ENCODE measurements around the gene SDR42E1. TPM values are rescaled to one million over a fixed set of nuclear protein-coding genes. Genes with fewer than 3 reads are reported as not detected.

SDR42E1 gene
- total RNA-seq, 1 donor from 2014 or later: 8.7 TPM

GRCh38 chr16:82037666-82038065 lies 26.4 kb upstream of the SDR42E1 start:
- intact Hi-C loops (cut with micrococcal nuclease): no loop called here

- intact Hi-C loops (cut with micrococcal nuclease): no loop called here
Measured at GRCh38 chr16:82037251-82037650, 26.0 kb upstream of the SDR42E1 start.

GRCh38 chr16:82034981-82035612 lies 23.8 kb upstream of the SDR42E1 start, which contains the start of gene HSD17B2:
Gene HSD17B2, plus strand, starts transcription at chr16:82035253. Its CDS starts 172 bp downstream, at chr16:82035425.
- intact Hi-C loops (cut with micrococcal nuclease): no loop called here

GRCh38 chr16:82033683-82034300 lies 22.5 kb upstream of the SDR42E1 start:
- intact Hi-C loops (cut with micrococcal nuclease): no loop called here

GRCh38 chr16:82033006-82033405 lies 21.7 kb upstream of the SDR42E1 start:
- intact Hi-C loops (cut with micrococcal nuclease): no loop called here

- intact Hi-C loops (cut with micrococcal nuclease): loop anchor here (1.0 kb wide), 1 partner anchor 199 kb away; no protein-coding TSS in a partner anchor
Measured at GRCh38 chr16:82031116-82032084, 20.1 kb upstream of the SDR42E1 start.

GRCh38 chr16:82027629-82028064 lies 16.4 kb upstream of the SDR42E1 start:
- intact Hi-C loops (cut with micrococcal nuclease): no loop called here

GRCh38 chr16:82024883-82025282 lies 13.6 kb upstream of the SDR42E1 start:
- intact Hi-C loops (cut with micrococcal nuclease): no loop called here

- intact Hi-C loops (cut with micrococcal nuclease): no loop called here
Measured at GRCh38 chr16:82024316-82024715, 13.0 kb upstream of the SDR42E1 start.

- intact Hi-C loops (cut with micrococcal nuclease): no loop called here
Measured at GRCh38 chr16:82023206-82023605, 11.9 kb upstream of the SDR42E1 start.

- intact Hi-C loops (cut with micrococcal nuclease): no loop called here
Measured at GRCh38 chr16:82020051-82020450, 8.8 kb upstream of the SDR42E1 start.

- intact Hi-C loops (cut with micrococcal nuclease): loop anchor here (10.0 kb wide), 1 partner anchor 705 kb away; the partner anchor contains the start of gene GAN
Measured at GRCh38 chr16:82019535-82019934, 8.3 kb upstream of the SDR42E1 start.

GRCh38 chr16:82017911-82018568 lies 6.8 kb upstream of the SDR42E1 start:
- intact Hi-C loops (cut with micrococcal nuclease): loop anchor here (10.0 kb wide), 1 partner anchor 703 kb away; the partner anchor contains the start of gene GAN

GRCh38 chr16:82016964-82017363 lies 5.7 kb upstream of the SDR42E1 start:
- intact Hi-C loops (cut with micrococcal nuclease): loop anchor here (10.0 kb wide), 1 partner anchor 702 kb away; the partner anchor contains the start of gene GAN

- intact Hi-C loops (cut with micrococcal nuclease): loop anchor here (10.0 kb wide), 1 partner anchor 701 kb away; the partner anchor contains the start of gene GAN
Measured at GRCh38 chr16:82016263-82016662, 5.0 kb upstream of the SDR42E1 start.

GRCh38 chr16:82013139-82013538 lies 1.9 kb upstream of the SDR42E1 start:
- intact Hi-C loops (cut with micrococcal nuclease): loop anchor here (5.0 to 10.0 kb wide), 2 partner anchors 698 to 1794 kb away; partner anchors contain the start of genes GAN and HSBP1

GRCh38 chr16:82010649-82011048 lies 621 bp downstream of the SDR42E1 start:
- intact Hi-C loops (cut with micrococcal nuclease): loop anchor here (1.0 to 10.0 kb wide), 3 partner anchors 160 to 1797 kb away; partner anchors contain the start of genes GAN, HSBP1 and MPHOSPH6

GRCh38 chr16:82009789-82010188 lies 1.5 kb downstream of the SDR42E1 start:
- intact Hi-C loops (cut with micrococcal nuclease): loop anchor here (5.0 to 10.0 kb wide), 2 partner anchors 695 to 1798 kb away; partner anchors contain the start of genes GAN and HSBP1

- intact Hi-C loops (cut with micrococcal nuclease): no loop called here
Measured at GRCh38 chr16:82008957-82009592, 2.2 kb downstream of the SDR42E1 start.

- intact Hi-C loops (cut with micrococcal nuclease): no loop called here
Measured at GRCh38 chr16:82007189-82007588, 4.1 kb downstream of the SDR42E1 start.

Measured in T-helper 1 cell treated with Interleukin-12 subunit alpha and Interleukin-12 subunit beta and Interleukin-4 antibody, amounts not matched to agents 30 ng/mL and 1 ng/mL, for 36 hours (primary cell).